Ishikawa (cell line): Measurements from ENCODE around the gene GABRA4.

Source experiments
- CEBPB ChIP-seq: IDR thresholded peaks from 2 replicates; pipeline ENCODE4 v1.6.1; 2012
- CREB1 ChIP-seq: IDR thresholded peaks from 2 replicates; pipeline ENCODE4 v1.6.1; 2012; ENCODE audit warnings: low read depth
- EGR1 ChIP-seq: IDR thresholded peaks from 2 replicates; pipeline ENCODE4 v1.6.1; 2012
- EP300 ChIP-seq: IDR thresholded peaks from 2 replicates; pipeline ENCODE4 v1.6.1; 2012; ENCODE audit warnings: borderline replicate concordance
- FOXM1 ChIP-seq: IDR thresholded peaks from 2 replicates; pipeline ENCODE4 v1.6.1; 2012; ENCODE audit warnings: low read depth, borderline replicate concordance
- NFIC ChIP-seq: IDR thresholded peaks from 2 replicates; pipeline ENCODE4 v1.6.1; 2012
- RAD21 ChIP-seq: IDR thresholded peaks from 2 replicates; pipeline ENCODE4 v1.6.1; 2012; ENCODE audit warnings: low read depth
- TAF1 ChIP-seq: IDR thresholded peaks from 2 replicates; pipeline ENCODE4 v1.6.1; 2012; ENCODE audit warnings: low read depth, mild to moderate bottlenecking
- TCF12 ChIP-seq: IDR thresholded peaks from 2 replicates; pipeline ENCODE4 v1.6.1; 2012; ENCODE audit warnings: low read depth
- TEAD4 ChIP-seq: IDR thresholded peaks from 2 replicates; pipeline ENCODE4 v1.6.1; 2012
- YY1 ChIP-seq: IDR thresholded peaks from 2 replicates; pipeline ENCODE4 v1.6.1; 2012; ENCODE audit warnings: low read depth
- ZBTB7A ChIP-seq: IDR thresholded peaks from 2 replicates; pipeline ENCODE4 v1.6.1; 2012; ENCODE audit warnings: low read depth
- TF ChIP-seq, protein P1 (sequence below): IDR thresholded peaks from 2 replicates; pipeline ENCODE4 v1.6.1; 2012
- TF ChIP-seq, protein P2 (sequence below): IDR thresholded peaks from 2 replicates; pipeline ENCODE4 v1.6.1; 2012; ENCODE audit warnings: low read depth, mild to moderate bottlenecking
- TF ChIP-seq, protein P3 (sequence below): IDR thresholded peaks from 2 replicates; pipeline ENCODE4 v1.6.1; 2012

GABRA4 gene

DNA sequence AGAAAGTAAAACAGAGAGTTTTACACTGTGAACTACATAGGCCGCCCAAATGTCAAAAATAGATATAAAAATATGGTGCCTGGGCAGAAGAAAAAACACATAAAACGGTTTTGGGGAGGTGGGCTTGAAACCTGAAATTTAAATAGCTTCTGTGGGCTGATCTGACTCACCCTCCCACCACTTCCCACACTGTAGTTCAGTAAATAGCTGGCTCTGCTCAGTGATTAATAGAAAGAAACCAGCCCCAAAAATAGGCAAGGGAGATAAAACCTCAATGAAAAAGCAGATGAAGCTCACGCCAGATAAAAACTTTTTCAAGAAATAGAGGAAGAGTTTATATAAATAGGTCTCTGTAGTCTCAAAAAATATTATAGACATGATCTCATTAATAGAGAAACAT, 71.2 kb downstream of the GABRA4 start:
- TF ChIP-seq, protein P1, sequence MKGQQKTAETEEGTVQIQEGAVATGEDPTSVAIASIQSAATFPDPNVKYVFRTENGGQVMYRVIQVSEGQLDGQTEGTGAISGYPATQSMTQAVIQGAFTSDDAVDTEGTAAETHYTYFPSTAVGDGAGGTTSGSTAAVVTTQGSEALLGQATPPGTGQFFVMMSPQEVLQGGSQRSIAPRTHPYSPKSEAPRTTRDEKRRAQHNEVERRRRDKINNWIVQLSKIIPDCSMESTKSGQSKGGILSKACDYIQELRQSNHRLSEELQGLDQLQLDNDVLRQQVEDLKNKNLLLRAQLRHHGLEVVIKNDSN = no peak
- TF ChIP-seq EP300 = no peak
- TF ChIP-seq YY1 = no peak
- no peak for TF ChIP-seq TCF12
- no peak for TF ChIP-seq RAD21
- no peak for TF ChIP-seq ZBTB7A
- TF ChIP-seq, protein P2, sequence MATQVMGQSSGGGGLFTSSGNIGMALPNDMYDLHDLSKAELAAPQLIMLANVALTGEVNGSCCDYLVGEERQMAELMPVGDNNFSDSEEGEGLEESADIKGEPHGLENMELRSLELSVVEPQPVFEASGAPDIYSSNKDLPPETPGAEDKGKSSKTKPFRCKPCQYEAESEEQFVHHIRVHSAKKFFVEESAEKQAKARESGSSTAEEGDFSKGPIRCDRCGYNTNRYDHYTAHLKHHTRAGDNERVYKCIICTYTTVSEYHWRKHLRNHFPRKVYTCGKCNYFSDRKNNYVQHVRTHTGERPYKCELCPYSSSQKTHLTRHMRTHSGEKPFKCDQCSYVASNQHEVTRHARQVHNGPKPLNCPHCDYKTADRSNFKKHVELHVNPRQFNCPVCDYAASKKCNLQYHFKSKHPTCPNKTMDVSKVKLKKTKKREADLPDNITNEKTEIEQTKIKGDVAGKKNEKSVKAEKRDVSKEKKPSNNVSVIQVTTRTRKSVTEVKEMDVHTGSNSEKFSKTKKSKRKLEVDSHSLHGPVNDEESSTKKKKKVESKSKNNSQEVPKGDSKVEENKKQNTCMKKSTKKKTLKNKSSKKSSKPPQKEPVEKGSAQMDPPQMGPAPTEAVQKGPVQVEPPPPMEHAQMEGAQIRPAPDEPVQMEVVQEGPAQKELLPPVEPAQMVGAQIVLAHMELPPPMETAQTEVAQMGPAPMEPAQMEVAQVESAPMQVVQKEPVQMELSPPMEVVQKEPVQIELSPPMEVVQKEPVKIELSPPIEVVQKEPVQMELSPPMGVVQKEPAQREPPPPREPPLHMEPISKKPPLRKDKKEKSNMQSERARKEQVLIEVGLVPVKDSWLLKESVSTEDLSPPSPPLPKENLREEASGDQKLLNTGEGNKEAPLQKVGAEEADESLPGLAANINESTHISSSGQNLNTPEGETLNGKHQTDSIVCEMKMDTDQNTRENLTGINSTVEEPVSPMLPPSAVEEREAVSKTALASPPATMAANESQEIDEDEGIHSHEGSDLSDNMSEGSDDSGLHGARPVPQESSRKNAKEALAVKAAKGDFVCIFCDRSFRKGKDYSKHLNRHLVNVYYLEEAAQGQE = no peak
- TF ChIP-seq NFIC = no peak
- no peak for TF ChIP-seq TEAD4
- TF ChIP-seq FOXM1 = no peak
- TF ChIP-seq TAF1 = no peak
- TF ChIP-seq, protein P3, sequence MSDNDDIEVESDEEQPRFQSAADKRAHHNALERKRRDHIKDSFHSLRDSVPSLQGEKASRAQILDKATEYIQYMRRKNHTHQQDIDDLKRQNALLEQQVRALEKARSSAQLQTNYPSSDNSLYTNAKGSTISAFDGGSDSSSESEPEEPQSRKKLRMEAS = no peak
- TF ChIP-seq CREB1 = no peak
- TF ChIP-seq CEBPB = no peak
- TF ChIP-seq EGR1 = no peak

DNA sequence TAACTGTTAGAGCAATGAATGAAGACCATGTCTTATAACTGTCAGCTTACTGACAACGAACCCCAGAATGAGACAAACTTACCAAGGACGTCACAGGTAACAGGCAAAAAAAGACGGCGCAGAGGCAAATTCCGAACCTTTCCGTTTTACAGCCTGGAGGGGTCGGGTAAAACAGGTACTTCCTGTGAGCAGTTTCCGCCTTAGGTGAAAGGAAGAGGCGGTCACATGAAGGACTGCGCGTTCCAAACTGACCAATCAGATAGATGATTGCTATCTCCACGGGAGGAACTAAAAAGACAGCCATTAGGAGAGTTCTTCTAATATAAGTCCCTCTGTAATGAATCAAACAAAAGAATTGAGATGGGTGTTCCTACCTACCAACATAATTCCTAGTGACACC, 84.3 kb downstream of the GABRA4 start, which contains the start of gene COX7B2:
Gene COX7B2, minus strand, starts transcription at position 168 of the 400 bp plus-strand sequence. CDS start 174,053 bp downstream, outside the sequence.
- TF ChIP-seq RAD21 = no peak
- no peak for TF ChIP-seq NFIC
- no peak for TF ChIP-seq EP300
- TF ChIP-seq TEAD4 = no peak
- TF ChIP-seq TCF12 = no peak
- TF ChIP-seq ZBTB7A = no peak
- TF ChIP-seq, protein P1 = no peak
- no peak for TF ChIP-seq FOXM1
- TF ChIP-seq YY1 = no peak
- TF ChIP-seq, protein P2 = no peak
- no peak for TF ChIP-seq EGR1
- TF ChIP-seq CEBPB = no peak
- TF ChIP-seq CREB1 = no peak
- TF ChIP-seq TAF1 = no peak
- TF ChIP-seq, protein P3 = no peak

DNA sequence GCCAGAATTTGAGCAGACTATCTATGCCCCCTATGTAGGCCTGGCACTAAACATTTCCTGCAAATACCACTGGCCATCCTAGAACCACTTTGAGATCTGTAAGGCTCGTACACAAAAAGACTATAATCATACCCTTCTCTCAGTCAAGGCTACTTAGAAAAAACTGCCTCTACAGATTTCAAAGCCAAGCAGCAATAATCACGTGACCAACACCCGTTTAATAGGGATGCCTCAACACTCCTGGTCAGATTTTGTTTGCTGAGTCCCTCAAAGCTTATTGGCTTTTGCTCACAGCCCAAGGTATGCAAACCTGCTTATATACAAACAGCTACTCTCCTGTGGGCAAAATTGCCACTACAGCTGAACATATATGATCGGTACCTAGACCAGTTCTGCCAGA, 85.2 kb downstream of the GABRA4 start:
- no peak for TF ChIP-seq CEBPB
- no peak for TF ChIP-seq TAF1
- no peak for TF ChIP-seq FOXM1
- no peak for TF ChIP-seq NFIC
- TF ChIP-seq, protein P2 = no peak
- TF ChIP-seq CREB1 = no peak
- TF ChIP-seq, protein P1 = no peak
- TF ChIP-seq TEAD4 = no peak
- TF ChIP-seq YY1 = no peak
- no peak for TF ChIP-seq ZBTB7A
- no peak for TF ChIP-seq RAD21
- no peak for TF ChIP-seq EGR1

DNA sequence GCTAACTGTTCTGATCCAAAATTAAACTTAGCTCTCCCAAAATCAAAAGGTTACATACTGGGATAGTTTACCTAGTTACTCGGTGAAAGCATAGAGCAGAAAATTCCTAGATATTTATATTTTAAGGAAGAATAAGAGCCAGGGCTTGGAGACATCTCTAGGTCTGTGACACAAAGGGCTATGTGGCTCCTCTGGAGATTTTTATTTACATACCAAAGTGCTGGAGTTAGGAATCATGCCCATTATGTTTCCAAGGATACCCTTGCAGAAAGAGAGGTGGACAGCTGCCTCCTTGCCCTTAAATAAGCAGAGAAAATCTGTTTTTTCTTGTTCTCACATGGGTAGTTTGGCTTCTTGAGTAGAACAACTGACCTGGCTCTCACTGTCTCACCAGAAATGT, 93.3 kb downstream of the GABRA4 start:
- TF ChIP-seq, protein P3 = no peak
- TF ChIP-seq, protein P2 = no peak
- TF ChIP-seq YY1 (no peak), TAF1 (no peak), TCF12 (no peak), ZBTB7A (no peak), CREB1 (no peak), EGR1 (no peak), TEAD4 (no peak), FOXM1 (no peak), NFIC (no peak), CEBPB (no peak), RAD21 (no peak), EP300 (no peak)
- TF ChIP-seq, protein P1 = no peak
